Right renal pelvis (tissue), 4 donors: ENCODE data around the gene NF2. TPM values are rescaled to one million over a fixed set of nuclear protein-coding genes. Genes with fewer than 3 reads are reported as not detected.

ENCODE experiments used
- DNase-seq, 4 donors: peaks; one replicate each; pipeline ENCODE4 v3.0.0-alpha.2; 2013; ENCODE audit warnings: low read depth in 4 of 4, low spot score in 3 of 4, missing footprints in 1 of 4
- polyA plus RNA-seq, 4 donors: library from polyadenylated mRNA; unstranded; fragments of 120-200 nt; gene quantifications; one replicate each; pipeline ENCODE4 v1.2.1, GENCODE V29; 2013; ENCODE audit not compliant: insufficient read length in 4 of 4

NF2 gene
- polyA plus RNA-seq, 4 donors, result 24.3 to 30.6 (median 30.1) TPM

DNA sequence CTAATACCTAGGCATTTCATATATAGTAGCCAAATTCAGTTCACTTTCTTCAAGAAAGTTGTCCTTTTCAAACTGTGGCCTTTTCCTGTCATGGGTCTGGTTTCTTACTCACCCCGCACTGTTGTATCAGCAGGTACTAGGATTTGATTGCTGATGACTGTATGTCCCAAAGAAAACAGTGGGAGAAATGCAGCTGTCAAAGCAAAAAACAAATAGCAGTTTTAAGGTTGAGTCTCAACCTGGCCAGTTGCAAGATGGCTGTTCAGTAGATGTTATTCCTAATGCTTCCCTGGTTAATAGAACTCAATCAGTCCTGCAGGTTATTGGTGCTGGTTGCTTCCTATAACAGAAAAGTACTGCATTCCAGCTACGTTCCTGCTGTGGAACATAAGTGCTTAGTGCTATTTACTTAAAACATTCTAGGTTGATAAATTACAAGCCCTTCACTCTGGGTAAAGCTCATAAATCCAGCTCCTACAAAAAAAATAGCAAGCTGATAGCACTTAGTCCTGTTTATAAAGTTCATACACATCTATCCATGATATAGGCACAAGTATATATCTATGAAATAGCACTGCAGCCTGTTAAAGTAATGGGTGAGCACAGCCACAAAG, 26.6 kb downstream of the NF2 start:
- no peak for DNase-seq

DNA sequence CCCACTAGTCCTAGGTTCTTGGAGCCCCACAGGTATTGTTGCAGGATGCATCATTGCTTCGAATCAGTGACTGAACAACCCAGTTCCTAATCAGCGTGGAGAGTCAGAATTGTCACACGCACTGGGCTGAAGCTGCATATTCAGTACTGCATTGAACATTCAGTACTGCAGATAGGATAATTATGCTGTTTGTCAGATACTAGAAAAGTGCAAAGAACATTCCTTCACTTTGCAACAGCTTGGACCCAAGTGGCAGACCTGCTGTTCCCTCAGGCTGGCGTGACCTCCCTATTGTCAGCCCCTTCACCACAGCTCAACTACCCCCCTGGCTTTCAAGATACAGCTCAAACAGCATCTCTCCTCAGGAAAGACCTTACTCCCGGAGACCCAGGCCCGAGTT, 27.6 kb downstream of the NF2 start:
- no peak for DNase-seq

DNA sequence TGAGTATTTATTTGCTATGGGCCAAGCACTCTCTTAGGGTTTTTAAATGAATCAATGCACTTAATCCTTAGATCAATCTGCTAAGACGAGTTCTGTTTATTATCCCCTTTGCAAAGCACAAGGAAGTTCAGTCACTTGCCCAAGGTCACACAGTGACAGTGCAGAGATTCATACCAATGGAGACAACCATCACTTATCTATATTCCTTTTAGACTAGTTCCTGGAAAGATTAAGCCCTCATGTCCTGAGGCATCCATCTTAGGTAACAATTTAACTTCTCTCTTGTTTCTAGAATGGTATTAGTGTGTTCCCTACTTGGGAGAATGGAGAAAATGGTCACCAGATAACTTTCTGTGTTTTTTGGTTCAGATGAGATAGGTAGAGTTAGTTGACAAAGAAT, 28.3 kb downstream of the NF2 start:
- DNase-seq, result no peak

GRCh38 chr22:29632672-29633071, 29.2 kb downstream of the NF2 start:
- DNase-seq, result no peak

DNA sequence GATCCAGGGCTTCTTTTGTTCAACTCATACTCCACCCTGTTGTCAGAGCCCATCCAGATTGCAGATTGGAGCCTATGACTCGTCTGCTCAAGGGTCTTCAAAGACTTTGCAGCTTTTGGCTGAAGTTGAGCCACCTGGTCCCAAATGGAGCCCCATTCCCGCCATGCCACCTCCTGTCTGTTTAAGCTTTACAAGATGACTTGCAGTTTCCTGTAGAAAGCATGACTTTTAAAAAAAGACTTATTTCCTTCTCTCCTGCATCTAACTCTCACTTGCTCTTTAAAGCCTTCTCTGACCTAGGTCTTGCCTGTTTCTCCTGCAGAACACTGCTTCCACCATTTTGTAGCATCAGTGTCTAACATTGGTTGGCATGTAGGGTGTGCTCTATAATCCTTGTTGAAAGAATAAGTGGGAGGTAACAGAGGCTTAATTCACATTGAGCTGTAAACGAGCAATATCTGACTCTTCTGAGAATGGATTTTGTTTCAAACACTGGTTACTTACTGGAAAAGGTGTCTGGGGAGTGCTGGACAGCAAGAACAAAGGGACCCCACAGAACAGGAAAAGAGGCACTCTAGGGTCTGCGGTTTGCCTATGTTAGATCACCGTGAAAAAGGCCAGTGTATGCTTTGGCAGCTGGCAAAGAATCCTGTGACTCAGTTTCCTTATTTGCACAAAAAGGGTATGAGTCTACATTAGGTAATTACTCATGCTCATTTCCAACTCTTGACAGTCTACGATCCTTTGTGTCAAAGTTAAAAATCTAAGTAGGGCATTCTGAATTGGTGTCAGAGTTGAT, 30.3 kb downstream of the NF2 start:
- DNase-seq, result no peak

GRCh38 chr22:29634847-29635246, 31.4 kb downstream of the NF2 start:
- DNase-seq, result no peak

DNA sequence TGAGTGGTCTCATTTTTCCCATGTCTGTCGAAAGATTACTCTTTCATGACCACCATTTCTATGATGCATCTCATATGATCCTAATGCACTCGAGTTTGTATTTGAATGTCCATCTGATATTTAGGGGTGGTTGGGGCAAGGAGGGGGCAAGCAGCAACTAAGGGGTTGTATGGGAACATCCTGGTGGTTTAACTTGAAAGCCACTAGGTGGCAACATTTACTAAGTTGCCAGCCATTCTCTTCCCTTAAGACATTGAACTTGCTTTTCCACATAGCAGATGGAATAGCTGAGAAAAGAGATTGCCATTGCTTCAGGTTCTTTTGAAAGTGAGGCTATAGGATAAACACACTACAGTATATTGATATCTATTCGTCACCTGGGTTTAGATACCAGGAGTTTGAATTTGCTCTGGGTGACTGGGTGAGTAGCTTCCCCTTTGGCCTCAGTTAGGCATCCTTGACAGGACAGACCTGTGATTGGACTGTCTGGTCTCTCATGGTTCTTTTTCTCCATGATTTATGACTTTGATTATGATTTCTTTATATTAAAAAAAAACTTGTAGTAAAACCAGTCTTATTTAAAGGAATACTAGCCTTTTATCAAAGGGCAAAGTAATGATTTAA, 32.4 kb downstream of the NF2 start:
- DNase-seq, result no peak

DNA sequence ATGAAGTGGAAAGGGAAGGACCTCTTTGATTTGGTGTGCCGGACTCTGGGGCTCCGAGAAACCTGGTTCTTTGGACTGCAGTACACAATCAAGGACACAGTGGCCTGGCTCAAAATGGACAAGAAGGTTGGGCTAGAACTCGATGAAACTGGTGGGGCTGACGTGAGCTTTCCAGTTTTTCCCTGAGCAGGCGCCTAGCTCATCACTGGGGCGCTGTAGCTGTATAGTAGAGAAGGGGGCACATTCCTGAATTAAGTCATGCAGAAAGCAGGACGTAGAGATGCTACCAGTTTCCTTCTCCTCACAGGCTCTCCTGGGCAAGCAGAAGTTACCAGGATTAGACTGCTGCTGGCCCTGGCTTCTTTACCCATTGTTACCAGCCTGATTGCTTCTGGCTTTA, 33.3 kb downstream of the NF2 start:
- DNase-seq, result peak in 1 of 4 donors; percentile 33

DNA sequence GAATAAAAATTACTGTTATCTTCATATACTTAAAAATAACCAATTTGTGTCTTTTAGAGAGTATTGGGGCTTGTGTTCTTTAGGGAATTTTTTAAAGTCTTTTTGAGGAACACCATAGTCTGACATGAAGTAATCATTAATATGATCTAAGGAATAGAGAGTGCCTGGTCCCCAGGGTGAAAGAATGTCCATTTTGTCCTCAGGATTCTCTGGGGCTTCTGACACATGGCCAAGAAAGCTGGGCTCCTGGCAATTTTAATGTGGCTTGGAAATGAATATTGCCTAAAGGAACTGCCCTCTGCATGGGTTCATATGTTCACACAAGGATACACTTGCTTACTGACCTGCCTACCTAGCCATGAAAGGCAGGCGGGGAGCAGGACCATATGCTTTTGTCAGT, 33.7 kb downstream of the NF2 start:
- DNase-seq, result no peak

DNA sequence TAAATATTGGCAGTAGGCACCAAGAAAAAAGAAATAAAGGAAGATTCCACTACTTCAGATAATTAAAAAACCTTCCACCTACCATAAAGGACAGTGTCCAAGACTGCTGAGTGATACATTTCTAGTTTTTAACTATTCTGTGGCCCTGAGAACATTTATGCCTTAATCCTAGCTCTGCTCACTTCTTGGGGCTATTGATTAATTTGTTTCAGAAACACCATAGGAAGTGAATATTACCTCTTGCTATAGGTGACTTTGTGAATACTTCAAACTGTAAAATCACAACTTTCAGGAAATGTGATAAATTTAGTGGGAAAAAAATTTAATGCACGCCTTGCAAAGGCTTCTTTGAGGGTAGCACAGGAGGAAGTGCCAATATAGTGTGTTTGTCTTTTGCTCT, 35.2 kb downstream of the NF2 start:
- DNase-seq, result no peak

GRCh38 chr22:29639096-29639495, 35.7 kb downstream of the NF2 start:
- DNase-seq, result no peak

DNA sequence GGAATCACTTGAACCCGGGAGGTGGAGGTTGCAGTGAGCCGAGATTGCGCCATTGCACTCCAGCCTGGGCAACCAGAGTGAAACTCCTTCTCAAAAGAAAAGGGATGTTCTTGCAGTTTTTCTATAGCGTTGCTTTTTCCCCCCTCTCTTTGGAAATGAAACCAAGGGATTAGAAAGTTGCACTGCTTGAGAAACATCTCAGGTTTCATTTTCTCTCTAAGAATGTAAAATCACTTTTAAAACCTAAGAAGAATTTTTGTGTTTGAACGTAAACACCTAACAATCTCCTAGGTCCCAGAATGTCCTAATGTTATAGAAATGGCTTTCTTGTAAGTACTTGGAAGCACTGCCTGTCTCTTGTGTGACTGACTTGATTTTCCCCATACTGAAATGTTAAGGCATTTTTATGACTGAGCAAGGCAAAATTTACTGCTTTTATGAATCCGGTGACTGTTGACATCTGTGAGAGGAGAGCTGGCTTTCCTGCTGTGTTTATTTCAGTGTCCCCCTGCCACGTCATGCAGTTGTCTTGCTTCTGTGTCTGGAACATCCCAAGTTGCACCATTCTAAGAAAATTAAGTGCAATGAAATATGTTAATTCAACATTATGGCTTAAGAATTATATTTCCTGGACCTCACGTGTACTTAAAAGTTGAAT, 37.7 kb downstream of the NF2 start:
- peak in 2 of 4 donors; percentile 49 to 54 for DNase-seq

DNA sequence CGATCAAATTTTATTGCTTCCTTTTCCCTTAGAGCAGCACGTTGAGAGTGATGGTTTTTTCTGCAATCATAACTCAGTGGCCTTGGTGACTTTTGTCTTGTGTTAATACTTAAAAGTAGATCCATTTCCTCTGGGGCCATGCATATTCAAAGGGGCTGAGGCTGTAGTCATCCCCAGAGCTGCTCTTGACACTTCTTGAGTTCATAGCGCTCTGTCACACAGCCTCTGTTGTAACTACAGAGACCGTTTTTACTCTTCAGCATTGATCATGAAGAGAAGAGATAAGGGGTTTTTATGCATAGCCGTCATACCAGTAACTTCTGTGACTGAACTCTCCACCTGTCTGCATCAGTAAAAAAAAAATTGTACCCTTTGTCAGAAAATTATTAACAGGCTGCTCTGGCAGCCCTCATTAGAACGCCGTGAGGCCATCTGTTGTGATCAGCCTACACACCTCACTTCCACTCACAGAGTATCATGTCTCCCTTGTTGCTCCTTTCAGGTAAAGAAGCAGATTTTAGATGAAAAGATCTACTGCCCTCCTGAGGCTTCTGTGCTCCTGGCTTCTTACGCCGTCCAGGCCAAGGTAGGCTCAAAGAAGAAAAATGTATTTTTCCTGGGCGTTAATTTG, 38.4 kb downstream of the NF2 start:
- no peak for DNase-seq

- no peak for DNase-seq
These were observed 39.3 kb downstream of the NF2 start for GRCh38 chr22:29642694-29643093.

DNA sequence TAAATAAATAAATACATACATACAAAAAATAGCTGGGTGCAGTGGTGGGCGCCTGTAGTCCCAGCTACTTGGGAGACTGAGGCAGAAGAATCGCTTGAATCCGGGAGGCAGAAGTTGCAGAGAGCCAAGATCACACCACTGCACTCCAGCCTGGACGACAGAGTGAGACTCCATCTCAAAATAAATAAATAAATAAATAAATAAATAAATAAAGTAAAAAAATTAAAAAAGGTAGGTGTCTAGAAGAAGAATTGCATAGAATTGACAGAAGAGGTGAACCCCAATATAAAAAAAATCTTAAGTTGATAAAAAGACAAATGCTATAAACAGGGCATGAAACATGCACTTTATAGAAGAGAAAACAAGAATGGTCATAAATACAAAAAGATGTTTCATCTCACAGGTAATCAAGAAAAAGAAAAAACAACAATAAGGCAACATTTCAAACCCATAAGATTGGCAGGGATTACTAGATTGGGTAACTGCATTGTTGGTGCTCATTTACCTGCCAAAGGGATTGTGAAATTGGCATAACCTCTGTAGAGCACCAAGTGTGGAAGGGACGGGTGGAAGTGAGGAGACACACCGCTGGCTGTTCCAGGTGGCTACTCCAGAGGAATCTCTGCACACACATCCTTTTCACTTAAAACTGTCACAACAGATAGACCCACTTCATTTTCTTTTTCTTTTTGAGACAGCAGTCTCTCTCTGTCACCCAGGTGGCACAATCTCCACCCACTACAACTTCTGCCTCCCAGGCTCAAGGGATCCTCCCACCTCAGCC, 44.7 kb downstream of the NF2 start:
- DNase-seq, result no peak

- no peak for DNase-seq
These were observed 46.9 kb downstream of the NF2 start for GRCh38 chr22:29650370-29650769.

- DNase-seq, result no peak
These were observed 48.2 kb downstream of the NF2 start for GRCh38 chr22:29651652-29652051.

GRCh38 chr22:29654420-29654819, 51.0 kb downstream of the NF2 start:
- DNase-seq, result no peak

- DNase-seq, result no peak
These were observed 51.4 kb downstream of the NF2 start for GRCh38 chr22:29654882-29655281.

GRCh38 chr22:29658176-29658575, 54.7 kb downstream of the NF2 start:
- DNase-seq, result no peak
